Measurements from ENCODE around the gene SLC26A2. TPM values are rescaled to one million over a fixed set of nuclear protein-coding genes. Genes with fewer than 3 reads are reported as not detected.
A peak's percentile ranks its signal among the peaks of the same experiment; 100 is the strongest.

SLC26A2 gene
- total RNA-seq, 4 donors from 2014 or later, result 7.9 to 14.5 (median 8.6) TPM

GRCh38 chr5:149999866-150000255 lies 39.3 kb downstream of the SLC26A2 start:
- 21 to 22% methylated on average over 5 to 7 of the region's 7 CpGs for WGBS, 2 donors (ENCODE audit: low coverage in 1 of 2)
- H3K27me3 ChIP-seq, result no peaks in the 10 kb centered on the region
- no peak for ATAC-seq

GRCh38 chr5:150000256-150000989 lies 39.9 kb downstream of the SLC26A2 start, which contains the start of the genes HMGXB3 and TIGD6:
TSS of gene HMGXB3 (plus strand) at chr5:150000739. CDS start at chr5:150004853, 4,114 bp downstream.
TSS of gene TIGD6 (minus strand) at chr5:150000654. CDS start at chr5:149996348, 4,306 bp downstream.
- 0 to 1% methylated on average over 6 to 21 of the region's 72 CpGs for WGBS, 2 donors (ENCODE audit: low coverage in 1 of 2)
- peak within 1 kb of the TSS; percentile 81 to 94 (median 91) for H3K27ac ChIP-seq
- peaks cover 9 to 38% (median 19%) of the 10 kb centered on the region in 3 donors for H3K4me1 ChIP-seq

More at GRCh38 chr5:149999866-150000255, 39.3 kb downstream of the SLC26A2 start:
- peak overlapping the region; percentile 88 to 97 for H3K4me3 ChIP-seq
- peaks cover 9 to 38% (median 19%) of the 10 kb centered on the region in 3 donors for H3K4me1 ChIP-seq
- peaks cover 0 to 18% of the 10 kb centered on the region in 2 donors for H3K36me3 ChIP-seq
- peak overlapping the region; percentile 81 to 94 (median 91) for H3K27ac ChIP-seq
- H3K9me3 ChIP-seq, result no peaks in the 10 kb centered on the region
- no peak for TF ChIP-seq POLR2A (IDR thresholded peaks at IDR 0.05)
- TF ChIP-seq EP300 (IDR thresholded peaks at IDR 0.05), result no peak
- TF ChIP-seq POLR2AphosphoS5 (IDR thresholded peaks at IDR 0.05), result no peak
- TF ChIP-seq CTCF (IDR thresholded peaks at IDR 0.05), result no peak

GRCh38 chr5:150000990-150001659 lies 40.6 kb downstream of the SLC26A2 start:
- H3K4me3 ChIP-seq, result peak overlapping the region; percentile 88 to 97
- TF ChIP-seq CTCF (IDR thresholded peaks at IDR 0.05), result no peak
- no peak for TF ChIP-seq POLR2A (IDR thresholded peaks at IDR 0.05)
- TF ChIP-seq POLR2AphosphoS5 (IDR thresholded peaks at IDR 0.05), result no peak
- no peak for TF ChIP-seq EP300 (IDR thresholded peaks at IDR 0.05)
- H3K27ac ChIP-seq, result peak overlapping the region; percentile 81 to 94 (median 91)
- no peaks in the 10 kb centered on the region for H3K9me3 ChIP-seq
- WGBS, 2 donors (ENCODE audit: low coverage in 1 of 2), result 0 to 4% methylated on average over 7 of the region's 44 CpGs
- H3K36me3 ChIP-seq, result peaks cover 0 to 17% of the 10 kb centered on the region in 2 donors
- H3K4me1 ChIP-seq, result peaks cover 9 to 38% (median 19%) of the 10 kb centered on the region in 3 donors
- ATAC-seq, result peak; percentile 46
- H3K27me3 ChIP-seq, result no peaks in the 10 kb centered on the region

More at GRCh38 chr5:150000256-150000989, 39.9 kb downstream of the SLC26A2 start, which contains the start of the genes HMGXB3 and TIGD6:
- ATAC-seq, result peak; percentile 96
- H3K36me3 ChIP-seq, result peaks cover 0 to 18% of the 10 kb centered on the region in 2 donors
- H3K27me3 ChIP-seq, result no peaks in the 10 kb centered on the region
- TF ChIP-seq POLR2AphosphoS5 (IDR thresholded peaks at IDR 0.05) (peak; percentile 91), CTCF (IDR thresholded peaks at IDR 0.05) (peak in 1 of 4 experiments; percentile 21), EP300 (IDR thresholded peaks at IDR 0.05) (no peak), POLR2A (IDR thresholded peaks at IDR 0.05) (peak; percentile 82 to 85)
- no peaks in the 10 kb centered on the region for H3K9me3 ChIP-seq
- H3K4me3 ChIP-seq, result peak within 1 kb of the TSS; percentile 88 to 97

- peaks cover 9 to 38% (median 19%) of the 10 kb centered on the region in 3 donors for H3K4me1 ChIP-seq
- WGBS, 2 donors (ENCODE audit: low coverage in 1 of 2), result 12 to 20% methylated on average over 7 to 8 of the region's 8 CpGs
- ATAC-seq, result peak; percentile 22
These were observed 41.3 kb downstream of the SLC26A2 start for GRCh38 chr5:150001660-150002486.

More at GRCh38 chr5:150001660-150002486, 41.3 kb downstream of the SLC26A2 start:
- Histone ChIP-seq H3K9me3 (no peaks in the 10 kb centered on the region), H3K4me3 (peak overlapping the region; percentile 88 to 97), H3K27me3 (no peaks in the 10 kb centered on the region), H3K27ac (peak overlapping the region; percentile 81 to 94 (median 91)), H3K36me3 (peaks cover 0 to 23% of the 10 kb centered on the region in 2 donors)
- TF ChIP-seq POLR2AphosphoS5 (IDR thresholded peaks at IDR 0.05) (no peak), POLR2A (IDR thresholded peaks at IDR 0.05) (no peak), CTCF (IDR thresholded peaks at IDR 0.05) (peak; percentile 28 to 54 (median 52))
